ENCODE results near the gene PRPS1. TPM values are rescaled to one million over a fixed set of nuclear protein-coding genes. Genes with fewer than 3 reads are reported as not detected.
A peak's percentile ranks its signal among the peaks of the same experiment; 100 is the strongest.

PRPS1 gene
- total and polyA plus RNA-seq, 7 experiments from 2014 or later: 54.7 to 71.8 (median 60.1) TPM

DNA sequence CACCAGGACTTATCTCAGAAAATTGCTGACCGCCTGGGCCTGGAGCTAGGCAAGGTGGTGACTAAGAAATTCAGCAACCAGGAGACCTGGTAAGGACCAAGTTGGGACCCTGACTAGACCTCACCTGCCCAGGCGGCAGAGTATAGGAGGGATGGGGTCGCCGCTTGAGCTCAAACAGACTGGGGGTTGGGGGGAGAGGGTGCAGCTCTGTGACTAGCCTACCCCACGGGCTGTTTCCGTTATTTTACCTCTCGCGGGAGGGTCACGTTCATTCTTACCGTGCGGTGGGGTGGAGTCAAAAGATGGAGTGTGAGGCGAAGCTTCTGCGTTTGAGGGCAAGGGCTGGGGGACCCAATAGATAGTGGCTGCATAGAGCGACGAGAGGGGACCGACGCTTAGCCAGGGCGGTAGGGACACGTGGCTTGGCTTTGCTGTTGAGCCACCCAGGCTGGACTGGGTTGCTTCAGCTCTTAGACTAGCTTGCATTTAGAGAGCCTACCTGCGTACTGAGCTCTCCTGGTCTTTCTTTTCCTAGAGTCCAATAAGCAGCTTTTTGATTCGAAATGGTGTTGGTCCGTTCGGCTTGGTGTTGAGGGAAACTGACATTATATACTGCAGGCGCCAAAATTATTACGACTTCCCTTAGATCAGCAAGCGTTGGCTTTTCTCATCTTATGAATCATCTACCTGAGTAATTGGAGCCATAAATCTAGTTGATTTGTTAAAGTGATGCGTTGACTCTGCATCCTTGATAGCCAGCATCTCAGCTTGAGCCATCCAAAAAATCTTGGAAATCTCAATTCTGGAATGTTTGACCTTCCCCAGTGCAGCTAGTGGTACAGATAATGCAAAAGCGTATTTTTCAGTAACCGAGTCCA, 591 bp downstream of the PRPS1 start:
- POLR2A ChIA-PET: interaction anchor here (0.6 to 2.6 kb wide), 18 partner anchors 14 to 630 kb away, joined by 3 to 15 read pairs (median 4); partner anchors contain the start of genes MID2 and TSC22D3
- Mint-ChIP-seq H3K36me3 (no peaks in the 10 kb centered on the region), H3K4me1 (peaks cover 2 to 40% (median 32%) of the 10 kb centered on the region in 7 donors), H3K27me3 (no peaks in the 10 kb centered on the region), H3K9me3 (peaks cover 0 to 1% (median 0%) of the 10 kb centered on the region in 11 donors), H3K4me3 (peak overlapping the region; percentile 79 to 97 (median 94)), H3K27ac (peak overlapping the region; percentile 87 to 97 (median 92))
- no peaks in the 10 kb centered on the region for H3K9me3 ChIP-seq (ENCODE audit: control insufficient read depth in 2 of 3, low read length in 3 of 3)
- no peaks in the 10 kb centered on the region for H3K36me3 ChIP-seq (ENCODE audit: control insufficient read depth in 2 of 3, insufficient read depth in 3 of 3, low read length in 3 of 3)
- H3K27ac ChIP-seq (ENCODE audit: low read depth, low read length): peak overlapping the region; percentile 86
- ATAC-seq: peak; percentile 63
- DNase-seq: peak in 8 of 9 donors; percentile 43 to 68 (median 58)
- intact Hi-C loops (cut with micrococcal nuclease): loop anchor here (1.0 to 5.0 kb wide), 18 partner anchors 14 to 1908 kb away; partner anchors contain the start of genes ATG4A (in 2 of the 2), DNAAF6 (in 2 of the 2), MORC4 (in 2 of the 2) and NUP62CL (in 2 of the 2)
- peaks cover 11 to 12% of the 10 kb centered on the region in 2 donors for H3K4me1 ChIP-seq (ENCODE audit: control insufficient read depth in 2 of 2, insufficient read depth in 2 of 2, low read length in 2 of 2)
- H3K4me3 ChIP-seq (ENCODE audit: low read length): peak overlapping the region; percentile 97
- CTCF ChIA-PET: interaction anchor here (0.6 to 1.1 kb wide), 5 partner anchors 26 to 640 kb away, joined by 3 to 6 read pairs (median 3); partner anchors contain the start of gene NCBP2L
- H3K27me3 ChIP-seq (ENCODE audit: control insufficient read depth in 2 of 2, insufficient read depth in 2 of 2, low read length in 2 of 2): no peaks in the 10 kb centered on the region

DNA sequence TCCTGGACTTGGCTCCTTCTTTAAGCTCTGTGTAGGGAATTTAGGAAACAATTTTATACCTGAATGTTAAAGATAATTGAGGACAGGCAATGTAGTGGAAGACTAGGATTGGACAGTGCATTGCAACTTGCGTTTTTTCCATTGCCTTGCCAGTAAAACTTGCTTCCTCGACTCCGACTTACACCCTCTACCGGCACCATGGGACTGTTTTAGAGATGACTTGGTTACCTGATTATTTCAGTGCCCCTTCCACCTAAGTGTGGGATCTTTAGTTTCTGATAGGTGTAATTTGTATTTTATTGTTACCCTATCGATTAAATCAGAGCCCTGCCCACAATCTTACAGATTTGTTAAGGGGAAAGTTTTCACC, 1.2 kb downstream of the PRPS1 start:
- Histone ChIP-seq H3K4me1 (ENCODE audit: control insufficient read depth in 2 of 2, insufficient read depth in 2 of 2, low read length in 2 of 2) (peaks cover 11 to 12% of the 10 kb centered on the region in 2 donors), H3K9me3 (ENCODE audit: control insufficient read depth in 2 of 3, low read length in 3 of 3) (no peaks in the 10 kb centered on the region), H3K4me3 (ENCODE audit: low read length) (peak overlapping the region; percentile 97), H3K27me3 (ENCODE audit: control insufficient read depth in 2 of 2, insufficient read depth in 2 of 2, low read length in 2 of 2) (no peaks in the 10 kb centered on the region), H3K36me3 (ENCODE audit: control insufficient read depth in 2 of 3, insufficient read depth in 3 of 3, low read length in 3 of 3) (no peaks in the 10 kb centered on the region), H3K27ac (ENCODE audit: low read depth, low read length) (peak overlapping the region; percentile 86)
- Mint-ChIP-seq H3K36me3 (no peaks in the 10 kb centered on the region), H3K27me3 (no peaks in the 10 kb centered on the region), H3K4me3 (peak overlapping the region; percentile 79 to 97 (median 94)), H3K9me3 (peaks cover 0 to 1% (median 0%) of the 10 kb centered on the region in 11 donors), H3K27ac (peak overlapping the region in 8 of 9 donors; percentile 87 to 96 (median 92)), H3K4me1 (peaks cover 2 to 40% (median 32%) of the 10 kb centered on the region in 7 donors)
- ATAC-seq: no peak
- DNase-seq: peak in 5 of 9 donors; percentile 8 to 13 (median 12)
- POLR2A ChIA-PET: interaction anchor here (0.8 to 2.6 kb wide), 11 partner anchors 30 to 630 kb away, joined by 3 to 15 read pairs (median 5); partner anchors contain the start of gene TSC22D3
- CTCF ChIA-PET: interaction anchor here (1.0 to 1.1 kb wide), 2 partner anchors 27 to 148 kb away, joined by 3 to 4 read pairs; partner anchors contain the start of gene NCBP2L
- intact Hi-C loops (cut with micrococcal nuclease): loop anchor here (2.0 to 5.0 kb wide), 8 partner anchors 13 to 1908 kb away; partner anchors contain the start of genes DNAAF6 (in 1 of the 2), MORC4 (in 1 of the 2), NUP62CL (in 1 of the 2) and NXT2 (in 1 of the 2)

DNA sequence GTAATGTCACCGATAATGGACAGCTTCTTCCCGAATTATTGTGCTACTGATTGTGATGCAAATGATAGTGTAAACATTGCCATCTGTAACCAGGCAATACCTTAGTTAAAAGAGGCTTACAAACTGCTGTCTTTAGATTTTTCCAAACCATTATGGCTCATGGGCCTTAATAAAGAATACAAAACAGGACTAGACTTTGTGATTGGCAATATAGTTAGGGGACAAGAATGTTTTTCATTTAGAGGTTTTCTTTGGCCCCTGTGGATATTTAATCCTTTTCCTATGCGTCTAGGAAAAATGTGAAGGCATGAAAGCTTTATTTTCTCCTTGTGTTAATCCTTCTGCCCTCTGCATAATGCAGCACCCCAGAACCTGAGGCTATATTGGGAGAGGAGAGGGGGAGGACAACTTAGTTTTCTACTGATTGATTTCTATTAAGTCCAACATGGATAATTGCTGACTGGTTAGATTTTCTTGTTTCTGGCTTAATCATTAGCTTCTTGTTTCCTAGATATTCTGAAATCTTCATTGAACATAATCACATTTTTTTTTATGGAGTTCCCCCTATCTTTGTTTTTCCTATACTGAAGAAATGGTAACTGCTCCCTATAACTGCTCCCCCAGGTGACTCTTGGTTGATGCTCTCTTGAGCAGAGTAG, 1.9 kb downstream of the PRPS1 start:
- Histone ChIP-seq H3K27me3 (ENCODE audit: control insufficient read depth in 2 of 2, insufficient read depth in 2 of 2, low read length in 2 of 2) (no peaks in the 10 kb centered on the region), H3K9me3 (ENCODE audit: control insufficient read depth in 2 of 3, low read length in 3 of 3) (no peaks in the 10 kb centered on the region), H3K4me1 (ENCODE audit: control insufficient read depth in 2 of 2, insufficient read depth in 2 of 2, low read length in 2 of 2) (peaks cover 11 to 12% of the 10 kb centered on the region in 2 donors), H3K4me3 (ENCODE audit: low read length) (peak overlapping the region; percentile 97), H3K36me3 (ENCODE audit: control insufficient read depth in 2 of 3, insufficient read depth in 3 of 3, low read length in 3 of 3) (no peaks in the 10 kb centered on the region), H3K27ac (ENCODE audit: low read depth, low read length) (no peak overlapping the region)
- no peak for DNase-seq
- peaks cover 0 to 1% (median 0%) of the 10 kb centered on the region in 11 donors for H3K9me3 Mint-ChIP-seq
- H3K4me3 Mint-ChIP-seq: peak overlapping the region; percentile 79 to 97 (median 94)
- POLR2A ChIA-PET: interaction anchor here (2.2 to 2.6 kb wide), 2 partner anchors 43 to 85 kb away, joined by 13 to 15 read pairs; no protein-coding TSS in a partner anchor
- ATAC-seq: no peak
- no peaks in the 10 kb centered on the region for H3K36me3 Mint-ChIP-seq
- H3K27me3 Mint-ChIP-seq: no peaks in the 10 kb centered on the region
- H3K4me1 Mint-ChIP-seq: peaks cover 2 to 42% (median 34%) of the 10 kb centered on the region in 7 donors
- CTCF ChIA-PET: interaction anchor here (1.1 kb wide), 1 partner anchor 147 kb away, joined by 4 read pairs; the partner anchor contains the start of gene NCBP2L
- intact Hi-C loops (cut with micrococcal nuclease): no loop called here
- H3K27ac Mint-ChIP-seq: peak overlapping the region in 3 of 9 donors; percentile 7 to 89 (median 38)

DNA sequence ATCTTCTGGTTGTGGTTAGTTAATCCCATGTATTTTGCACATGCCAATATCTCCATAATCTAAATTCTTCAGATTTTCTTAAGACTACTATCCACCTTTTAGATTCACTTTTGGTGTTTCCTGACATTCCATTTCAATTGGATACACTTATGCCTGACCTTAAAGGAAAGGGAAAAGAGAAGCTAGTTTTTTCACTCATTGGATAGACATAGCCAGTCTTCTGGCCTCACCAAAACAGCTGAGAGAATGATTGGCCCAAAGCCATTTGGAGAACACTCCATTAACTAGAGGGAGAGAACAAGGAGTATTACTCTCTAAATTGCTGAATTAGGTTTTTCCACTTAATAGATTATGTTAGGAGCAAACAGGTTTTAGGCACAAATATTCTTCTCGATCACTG, 4.0 kb downstream of the PRPS1 start:
- no peaks in the 10 kb centered on the region for H3K27me3 Mint-ChIP-seq
- Histone ChIP-seq H3K27me3 (ENCODE audit: control insufficient read depth in 2 of 2, insufficient read depth in 2 of 2, low read length in 2 of 2) (no peaks in the 10 kb centered on the region), H3K4me1 (ENCODE audit: control insufficient read depth in 2 of 2, insufficient read depth in 2 of 2, low read length in 2 of 2) (peaks cover 11 to 12% of the 10 kb centered on the region in 2 donors), H3K9me3 (ENCODE audit: control insufficient read depth in 2 of 3, low read length in 3 of 3) (no peaks in the 10 kb centered on the region), H3K27ac (ENCODE audit: low read depth, low read length) (no peak overlapping the region), H3K36me3 (ENCODE audit: control insufficient read depth in 2 of 3, insufficient read depth in 3 of 3, low read length in 3 of 3) (no peaks in the 10 kb centered on the region), H3K4me3 (ENCODE audit: low read length) (no peak overlapping the region)
- POLR2A ChIA-PET: interaction anchor here (1.4 kb wide), 1 partner anchor 85 kb away, joined by 4 read pairs; no protein-coding TSS in a partner anchor
- no peak overlapping the region for H3K27ac Mint-ChIP-seq
- CTCF ChIA-PET: no interaction called here
- intact Hi-C loops (cut with micrococcal nuclease): no loop called here
- H3K4me3 Mint-ChIP-seq: peak overlapping the region in 1 of 10 donors; percentile 7
- no peaks in the 10 kb centered on the region for H3K36me3 Mint-ChIP-seq
- ATAC-seq (no peak), DNase-seq (no peak)
- H3K9me3 Mint-ChIP-seq: no peaks in the 10 kb centered on the region
- H3K4me1 Mint-ChIP-seq: peaks cover 0 to 54% (median 41%) of the 10 kb centered on the region in 7 donors

DNA sequence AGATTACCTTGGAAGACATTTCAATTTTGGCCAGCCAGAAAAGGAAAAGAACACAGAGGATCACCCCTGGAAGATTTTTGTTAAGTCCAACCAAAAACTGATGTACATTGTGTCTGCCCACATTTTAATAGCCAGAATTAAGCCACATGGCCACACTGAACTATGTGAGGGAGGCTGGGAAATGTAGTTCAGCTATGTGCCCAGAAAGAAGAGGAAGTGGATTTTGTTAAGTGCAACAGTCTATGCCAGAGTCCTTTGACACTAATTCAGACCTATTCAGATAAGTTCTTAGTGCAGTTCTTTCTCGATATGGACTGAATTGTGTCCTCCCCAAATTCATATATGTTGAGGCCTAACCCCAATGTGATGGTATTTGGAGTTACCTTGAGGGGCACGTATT, 18.4 kb downstream of the PRPS1 start:
- Histone ChIP-seq H3K27ac (ENCODE audit: low read depth, low read length) (no peak overlapping the region), H3K36me3 (ENCODE audit: control insufficient read depth in 2 of 3, insufficient read depth in 3 of 3, low read length in 3 of 3) (peaks cover 0 to 44% (median 8%) of the 10 kb centered on the region in 3 experiments), H3K27me3 (ENCODE audit: control insufficient read depth in 2 of 2, insufficient read depth in 2 of 2, low read length in 2 of 2) (no peaks in the 10 kb centered on the region), H3K4me1 (ENCODE audit: control insufficient read depth in 2 of 2, insufficient read depth in 2 of 2, low read length in 2 of 2) (no peaks in the 10 kb centered on the region), H3K4me3 (ENCODE audit: low read length) (no peak overlapping the region), H3K9me3 (ENCODE audit: control insufficient read depth in 2 of 3, low read length in 3 of 3) (no peaks in the 10 kb centered on the region)
- ATAC-seq (no peak), DNase-seq (no peak)
- ChIA-PET CTCF (no interaction called here), POLR2A (no interaction called here)
- intact Hi-C loops (cut with micrococcal nuclease): no loop called here
- no peaks in the 10 kb centered on the region for H3K9me3 Mint-ChIP-seq
- H3K4me3 Mint-ChIP-seq: no peak overlapping the region
- no peaks in the 10 kb centered on the region for H3K27me3 Mint-ChIP-seq
- H3K36me3 Mint-ChIP-seq: peaks cover 0 to 12% (median 9%) of the 10 kb centered on the region in 5 donors
- H3K4me1 Mint-ChIP-seq: peaks cover 0 to 7% (median 2%) of the 10 kb centered on the region in 7 donors
- H3K27ac Mint-ChIP-seq: no peak overlapping the region

DNA sequence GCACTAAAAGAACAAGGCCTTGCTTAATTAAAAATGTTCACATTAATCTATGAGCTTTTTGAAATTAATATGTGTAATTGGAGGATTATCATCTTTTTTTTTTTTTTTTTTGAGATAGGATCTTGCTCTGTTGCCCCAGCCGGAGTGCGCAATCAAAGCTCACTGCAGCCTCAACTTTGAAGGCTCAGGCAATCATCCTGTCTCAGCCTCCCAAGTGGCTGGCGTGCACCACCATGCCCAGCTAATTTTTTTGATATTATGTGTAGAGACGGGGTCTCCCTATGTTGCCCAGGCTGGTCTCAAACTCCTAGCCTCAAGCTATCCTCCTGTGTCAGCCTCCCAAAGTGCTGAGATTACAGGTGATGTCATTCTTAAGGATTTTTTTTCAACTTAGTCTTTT, 20.0 kb downstream of the PRPS1 start:
- no peaks in the 10 kb centered on the region for H3K4me1 ChIP-seq (ENCODE audit: control insufficient read depth in 2 of 2, insufficient read depth in 2 of 2, low read length in 2 of 2)
- peaks cover 0 to 33% (median 4%) of the 10 kb centered on the region in 3 experiments for H3K36me3 ChIP-seq (ENCODE audit: control insufficient read depth in 2 of 3, insufficient read depth in 3 of 3, low read length in 3 of 3)
- no peak overlapping the region for H3K27ac Mint-ChIP-seq
- no peaks in the 10 kb centered on the region for H3K27me3 Mint-ChIP-seq
- no peak for DNase-seq
- H3K9me3 ChIP-seq (ENCODE audit: control insufficient read depth in 2 of 3, low read length in 3 of 3): no peaks in the 10 kb centered on the region
- no peak for ATAC-seq
- H3K4me3 Mint-ChIP-seq: no peak overlapping the region
- intact Hi-C loops (cut with micrococcal nuclease): no loop called here
- no peaks in the 10 kb centered on the region for H3K9me3 Mint-ChIP-seq
- ChIA-PET CTCF (no interaction called here), POLR2A (no interaction called here)
- H3K4me1 Mint-ChIP-seq: peaks cover 0 to 6% (median 2%) of the 10 kb centered on the region in 7 donors
- no peak overlapping the region for H3K27ac ChIP-seq (ENCODE audit: low read depth, low read length)
- no peak overlapping the region for H3K4me3 ChIP-seq (ENCODE audit: low read length)
- no peaks in the 10 kb centered on the region for H3K27me3 ChIP-seq (ENCODE audit: control insufficient read depth in 2 of 2, insufficient read depth in 2 of 2, low read length in 2 of 2)
- H3K36me3 Mint-ChIP-seq: peaks cover 0 to 12% (median 4%) of the 10 kb centered on the region in 5 donors
